Thyroid gland (tissue), 4 donors: ENCODE measurements around the gene RANBP9.

ENCODE experiments used
- CTCF ChIP-seq, 6 experiments: fragments of 200-600 bp in 3 of 6; fragments of 450-650 bp in 3 of 6; sonication (generic) in 3 of 6; IDR thresholded peaks; one replicate each; pipeline ENCODE4 v1.5.1; 2016 to 2019; ENCODE audit warnings: antibody characterized with exemption in 6 of 6, mild to moderate bottlenecking in 2 of 6, inconsistent platforms in 1 of 6, moderate library complexity in 1 of 6
- POLR2A ChIP-seq, 2 donors: fragments of 450-650 bp; IDR thresholded peaks; one replicate each; pipeline ENCODE4 v1.6.1; 2017; ENCODE audit warnings: antibody characterized with exemption in 2 of 2, mild to moderate bottlenecking in 2 of 2, moderate library complexity in 1 of 2

GRCh38 chr6:13716225-13716954 lies 4.8 kb upstream of the RANBP9 start:
- TF ChIP-seq CTCF (IDR thresholded peaks at IDR 0.05) (no peak), POLR2A (IDR thresholded peaks at IDR 0.05) (no peak)
